GM21576 (cell line): Measurements from ENCODE around the gene HOXC6.

Source experiments
- ATAC-seq: cut with Tn5 transposase; IDR thresholded peaks from one replicate; pipeline ENCODE4 v1.9.1; 2021; ENCODE audit warnings: mild to moderate bottlenecking, moderate library complexity; ENCODE audit not compliant: unreplicated experiment

The HOXC6 gene

DNA sequence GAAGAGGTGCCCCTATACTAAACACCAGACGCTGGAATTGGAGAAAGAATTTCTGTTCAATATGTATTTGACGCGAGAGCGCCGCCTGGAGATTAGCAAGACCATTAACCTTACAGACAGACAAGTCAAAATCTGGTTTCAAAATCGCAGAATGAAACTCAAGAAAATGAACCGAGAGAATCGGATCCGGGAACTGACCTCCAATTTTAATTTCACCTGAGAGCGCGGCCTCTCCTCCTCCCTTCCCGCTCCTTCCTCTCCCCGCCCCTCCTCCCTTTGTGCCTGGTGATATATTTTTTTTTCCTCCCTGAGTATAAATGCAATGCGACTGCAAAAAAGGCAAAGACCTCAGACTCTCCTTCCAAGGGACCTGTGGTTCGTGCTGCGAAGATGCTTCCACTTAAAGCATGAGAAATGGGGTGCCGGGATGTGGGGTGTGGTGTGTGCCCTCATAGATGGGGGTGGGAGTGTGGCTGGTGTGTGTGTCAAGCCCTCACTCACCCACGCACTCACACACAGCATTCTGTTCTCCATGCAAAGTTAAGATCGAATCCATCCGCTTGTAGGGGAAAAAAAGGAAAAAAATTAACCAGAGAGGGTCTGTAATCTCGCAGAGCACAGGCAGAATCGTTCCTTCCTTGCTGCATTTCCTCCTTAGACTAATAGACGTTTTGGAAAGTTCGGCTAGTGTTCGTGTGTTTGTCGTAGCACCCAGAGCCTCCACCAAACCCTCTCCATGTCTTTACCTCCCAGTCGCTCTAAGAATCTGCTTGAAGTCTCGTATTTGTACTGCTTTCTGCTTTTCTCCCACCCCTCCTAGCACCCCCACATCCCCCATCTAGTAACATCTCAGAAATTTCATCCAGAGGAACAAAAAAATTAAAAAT lies 38.8 kb upstream of the HOXC6 start:
- ATAC-seq, result no peak

DNA sequence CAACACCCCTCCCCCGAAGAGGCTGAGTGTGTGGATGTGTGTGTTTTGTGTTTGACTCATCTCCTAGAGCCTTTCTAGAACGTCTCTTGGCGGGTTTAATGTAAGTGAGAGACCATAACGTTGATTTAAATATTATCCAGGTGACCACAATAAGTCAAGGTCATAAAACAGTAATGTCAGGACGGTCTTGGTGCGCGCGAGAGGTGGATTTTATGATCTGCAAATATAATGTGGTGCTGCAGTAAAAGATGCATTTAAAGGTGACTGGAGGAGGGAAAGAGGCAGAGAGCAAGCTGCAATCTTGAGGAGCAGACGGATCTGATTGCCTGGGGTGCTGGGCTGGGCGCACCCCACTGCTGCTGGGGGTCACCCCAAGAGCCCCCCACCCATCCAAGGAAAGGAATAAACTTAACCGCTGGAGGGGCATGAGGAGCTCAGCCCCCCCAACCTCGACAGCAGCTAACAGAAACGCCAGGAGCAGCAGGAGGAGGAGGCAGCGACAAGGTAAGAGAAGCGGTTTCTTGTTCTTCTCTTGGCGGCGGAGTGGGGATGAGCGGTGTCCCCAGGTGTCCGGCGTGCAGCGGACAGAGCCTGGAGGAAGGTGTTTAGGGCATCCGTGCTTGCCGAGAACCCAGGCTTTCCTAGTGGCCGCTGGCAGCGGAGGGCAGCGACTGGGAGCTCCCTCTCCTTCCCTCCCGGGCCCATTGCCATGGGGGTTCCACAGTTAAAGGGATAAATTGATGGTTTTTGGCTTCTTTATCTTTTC lies 37.7 kb upstream of the HOXC6 start:
- no peak for ATAC-seq

DNA sequence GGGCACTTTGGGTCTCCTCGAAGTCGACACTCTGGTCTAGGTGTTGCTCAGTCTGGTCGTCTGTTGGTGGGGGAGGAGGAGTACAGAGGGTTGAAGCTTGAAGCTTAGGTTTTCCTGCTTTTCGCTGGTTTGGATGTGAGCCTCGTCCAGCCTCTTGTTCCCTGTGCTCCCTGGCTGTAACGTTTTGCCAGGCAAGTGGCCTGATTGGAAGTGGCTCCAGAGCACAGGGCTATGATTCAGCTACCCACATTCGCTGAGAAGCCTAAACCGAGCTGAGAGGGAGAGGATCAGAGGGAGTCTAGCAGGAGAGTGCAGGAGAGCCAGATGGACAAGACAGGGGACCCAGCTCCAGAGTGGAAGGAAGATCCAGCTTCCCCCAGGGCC lies 37.2 kb upstream of the HOXC6 start:
- ATAC-seq, result no peak

DNA sequence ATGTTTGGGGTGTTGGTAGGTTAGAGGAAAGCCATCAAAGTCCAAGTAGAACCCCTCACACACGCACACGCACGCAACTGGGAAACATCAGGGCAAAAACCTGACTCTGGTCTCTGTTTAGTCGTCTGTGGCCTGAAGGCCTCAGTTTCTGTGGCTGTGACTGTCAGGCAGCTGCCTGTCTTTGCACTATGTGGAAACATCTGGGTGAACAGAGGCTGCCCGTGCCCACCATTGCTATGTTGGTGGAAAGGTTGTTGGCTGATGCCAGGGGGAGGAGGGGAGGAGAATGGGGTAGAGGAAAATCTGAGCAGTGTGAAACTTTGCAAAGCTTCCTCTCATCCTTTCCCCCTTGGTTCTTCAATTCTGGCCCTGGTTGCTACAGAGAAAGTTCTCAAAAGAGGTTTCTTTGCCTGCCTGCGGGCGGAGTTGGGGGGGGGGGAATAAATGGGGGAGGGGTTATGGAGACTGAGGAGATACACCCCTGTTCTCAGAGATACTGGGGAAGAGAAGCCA lies 35.8 kb upstream of the HOXC6 start:
- no peak for ATAC-seq

DNA sequence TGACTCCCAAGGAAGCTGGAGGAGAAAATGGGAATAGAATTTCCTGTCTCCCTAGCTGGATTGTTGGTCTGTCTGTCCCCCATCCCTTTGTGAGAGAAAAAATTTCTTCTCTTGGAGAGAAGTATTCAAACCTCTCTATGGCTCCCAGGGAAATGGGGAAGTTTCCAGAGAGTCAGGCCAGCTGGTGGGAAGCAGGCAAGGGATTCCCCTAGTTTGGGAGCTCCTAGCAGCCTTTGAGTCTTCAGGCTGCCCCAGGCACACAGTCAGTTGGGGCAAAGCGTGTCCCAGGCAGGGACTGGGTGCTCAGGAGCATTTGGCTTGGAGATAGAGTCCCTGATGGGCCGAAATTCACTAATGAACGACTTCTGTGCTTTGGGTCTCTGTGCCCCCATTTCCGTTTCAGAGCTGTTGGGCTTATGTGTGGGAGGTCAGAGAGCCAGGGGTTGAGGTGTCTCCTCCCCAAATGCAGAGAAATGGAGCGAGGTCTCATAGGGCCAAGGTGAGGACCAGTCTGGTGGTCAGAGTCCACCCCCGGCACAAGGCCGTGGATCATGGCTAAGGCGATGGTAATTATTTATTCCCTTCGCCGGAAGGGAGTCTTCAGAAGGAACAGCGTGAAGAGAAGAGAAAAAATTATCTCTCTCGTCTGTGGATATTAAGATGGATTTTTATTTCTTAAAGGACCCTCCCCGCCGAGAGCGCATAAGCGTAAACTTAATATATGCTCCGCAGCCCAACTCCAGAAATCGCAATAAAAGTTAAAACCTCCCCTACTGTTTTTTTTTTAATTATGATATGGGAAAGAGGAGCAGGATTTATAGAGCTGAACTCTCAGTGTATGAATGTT lies 34.9 kb upstream of the HOXC6 start:
- ATAC-seq, result no peak

DNA sequence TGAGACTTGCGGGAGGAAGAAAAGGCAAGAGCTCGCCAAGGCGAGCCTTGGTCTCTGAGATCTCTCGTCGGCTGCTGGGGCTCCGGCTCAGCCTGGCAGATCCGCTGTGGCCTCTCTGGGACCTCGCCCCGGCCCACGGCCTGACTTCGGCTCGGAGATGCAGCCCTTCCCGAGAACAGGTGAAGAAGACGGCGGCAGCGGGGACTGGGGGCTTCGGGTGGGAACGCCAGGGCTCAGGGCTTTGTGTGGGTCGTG lies 34.3 kb upstream of the HOXC6 start:
- ATAC-seq, result no peak

DNA sequence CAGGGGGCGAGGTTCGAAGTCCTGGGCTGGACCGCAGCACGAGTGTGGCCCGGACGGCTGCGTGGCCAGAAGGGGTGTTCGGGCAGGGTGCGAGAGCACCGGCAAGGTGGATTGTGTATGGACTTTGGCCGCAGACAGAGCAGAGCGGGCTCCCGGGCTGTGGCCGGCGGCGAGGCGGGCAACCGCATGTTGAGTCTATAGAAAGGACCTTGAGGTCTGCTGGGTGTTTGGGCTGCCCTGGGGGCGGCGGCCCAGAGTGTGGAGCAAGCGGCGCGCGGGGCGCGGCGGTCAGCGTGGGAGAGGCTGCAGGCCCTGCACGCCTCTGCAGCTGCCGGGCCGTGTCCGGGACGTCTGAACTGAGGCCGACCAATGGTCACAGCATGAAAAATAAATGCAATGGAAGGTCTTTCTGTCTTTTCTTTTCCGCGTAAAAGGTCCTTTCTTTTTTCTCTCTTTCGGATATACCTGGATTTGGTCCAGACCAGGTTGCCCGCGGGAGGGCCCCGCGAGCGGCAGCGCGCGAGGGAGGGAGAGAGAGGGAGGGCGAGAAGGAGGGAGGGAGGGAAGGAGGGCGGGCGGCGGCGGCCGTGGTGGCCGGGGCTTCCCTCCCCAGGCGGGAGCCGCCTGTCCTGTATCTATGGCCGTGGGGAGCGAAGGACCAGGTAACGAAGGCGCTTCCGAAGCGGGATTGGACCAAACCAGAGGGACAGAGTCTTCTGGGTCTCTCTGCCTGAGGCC lies 33.8 kb upstream of the HOXC6 start:
- no peak for ATAC-seq

DNA sequence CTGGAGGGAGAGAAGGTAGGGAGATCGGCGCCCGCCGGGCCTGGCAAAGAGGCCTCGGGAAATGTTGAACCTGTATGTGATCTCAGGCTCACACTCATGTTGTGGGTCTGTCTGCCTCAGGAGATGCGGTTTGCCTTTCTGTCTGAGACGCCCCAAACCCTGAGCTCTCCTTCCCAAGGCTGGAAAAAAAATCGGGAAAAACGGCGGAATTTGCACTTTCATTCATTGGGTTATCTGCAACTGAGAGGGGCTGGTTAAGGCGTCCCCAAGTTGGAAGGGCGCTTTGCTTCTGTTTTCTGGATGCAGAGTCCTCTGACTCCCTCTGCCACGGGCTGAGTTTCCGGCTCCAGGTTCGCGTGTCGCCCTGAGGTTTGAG lies 33.2 kb upstream of the HOXC6 start:
- ATAC-seq, result no peak

DNA sequence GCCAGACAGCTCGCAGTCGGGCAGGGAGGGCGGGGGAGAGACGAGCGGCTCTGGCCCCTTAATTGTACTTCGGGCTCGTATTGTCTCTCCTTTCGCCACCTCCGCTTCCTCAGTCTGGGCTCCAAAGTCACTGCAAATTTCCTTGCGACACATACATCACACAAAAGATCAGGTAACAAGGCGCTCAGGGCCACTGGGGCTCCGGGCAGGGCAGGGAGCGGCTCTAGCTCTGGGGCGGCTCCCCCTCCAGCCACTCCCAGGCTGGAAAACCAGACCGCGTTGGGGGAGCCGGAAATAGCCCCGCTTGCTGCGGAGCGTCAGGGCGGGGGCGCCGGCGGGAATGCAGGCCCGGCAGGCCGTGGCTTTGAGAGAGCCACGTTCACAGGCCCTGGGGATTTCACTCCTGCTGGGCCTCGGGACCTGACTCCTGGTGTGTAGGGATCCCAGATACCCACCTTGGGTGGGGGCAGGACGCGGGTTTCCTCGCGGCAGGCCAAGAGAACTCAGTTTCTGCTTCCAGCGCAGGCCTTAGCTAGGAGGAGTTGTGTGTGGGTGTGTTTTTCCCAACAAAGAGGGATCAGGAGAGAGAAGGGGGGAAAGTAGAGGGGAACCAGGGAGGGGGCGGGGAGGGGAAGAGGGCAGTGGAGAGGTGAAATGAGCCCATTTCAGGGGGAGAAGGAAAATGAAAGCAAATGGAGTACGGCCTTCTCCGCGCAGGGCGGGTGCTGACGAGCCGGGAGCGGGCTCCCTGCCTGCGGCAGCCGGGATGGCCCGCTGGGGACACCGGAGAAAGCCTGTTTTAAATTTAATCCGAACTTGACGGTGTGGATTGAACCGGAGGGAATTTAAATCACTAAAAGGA lies 32.6 kb upstream of the HOXC6 start:
- ATAC-seq, result no peak

DNA sequence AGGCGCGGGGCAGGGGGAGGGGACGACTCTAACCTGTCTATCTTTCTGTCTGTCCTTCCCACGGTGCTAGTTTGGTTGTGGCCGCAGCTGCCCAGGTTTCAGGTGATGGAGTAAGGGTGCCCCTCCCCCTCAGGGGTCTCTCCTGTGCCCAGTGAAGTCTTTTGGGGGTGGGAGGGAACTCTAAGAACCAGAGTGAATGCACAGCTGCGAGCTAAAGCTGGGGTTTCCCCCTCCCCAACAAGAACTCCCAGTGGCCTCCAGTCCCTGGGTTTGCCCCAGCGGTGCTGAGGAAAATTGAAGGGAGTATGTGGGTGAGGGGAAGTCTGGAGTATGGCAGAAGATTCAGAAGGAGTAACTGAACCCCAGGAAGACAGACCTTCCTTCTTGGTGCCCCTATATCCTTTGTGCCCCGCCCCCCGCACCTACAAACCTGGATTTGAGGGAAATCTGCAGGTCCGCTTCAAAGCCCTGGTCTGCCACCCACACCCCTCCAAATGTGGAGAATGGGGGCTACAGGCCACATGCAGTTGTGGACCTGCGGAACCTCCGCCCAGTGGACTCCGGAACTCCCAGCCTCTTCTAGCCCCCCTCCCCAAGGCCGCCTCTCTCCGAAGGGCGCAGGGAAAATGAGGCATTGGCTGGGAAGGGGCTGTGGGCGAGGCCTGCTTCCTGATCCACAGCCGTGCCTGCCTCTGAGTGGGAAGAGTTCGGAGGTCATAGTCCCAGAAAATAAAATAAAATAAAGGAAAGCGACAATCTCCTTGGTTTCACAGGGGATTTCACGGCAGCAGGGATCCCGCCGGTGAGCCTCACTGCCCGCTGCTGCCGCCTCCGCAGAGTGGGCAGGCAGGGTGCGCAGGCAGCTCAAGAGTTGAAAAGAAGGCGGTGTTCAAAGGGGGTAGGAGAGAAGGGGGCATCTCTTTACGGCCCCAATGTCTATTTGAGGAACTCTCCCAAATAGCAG lies 31.7 kb upstream of the HOXC6 start:
- ATAC-seq, result no peak

DNA sequence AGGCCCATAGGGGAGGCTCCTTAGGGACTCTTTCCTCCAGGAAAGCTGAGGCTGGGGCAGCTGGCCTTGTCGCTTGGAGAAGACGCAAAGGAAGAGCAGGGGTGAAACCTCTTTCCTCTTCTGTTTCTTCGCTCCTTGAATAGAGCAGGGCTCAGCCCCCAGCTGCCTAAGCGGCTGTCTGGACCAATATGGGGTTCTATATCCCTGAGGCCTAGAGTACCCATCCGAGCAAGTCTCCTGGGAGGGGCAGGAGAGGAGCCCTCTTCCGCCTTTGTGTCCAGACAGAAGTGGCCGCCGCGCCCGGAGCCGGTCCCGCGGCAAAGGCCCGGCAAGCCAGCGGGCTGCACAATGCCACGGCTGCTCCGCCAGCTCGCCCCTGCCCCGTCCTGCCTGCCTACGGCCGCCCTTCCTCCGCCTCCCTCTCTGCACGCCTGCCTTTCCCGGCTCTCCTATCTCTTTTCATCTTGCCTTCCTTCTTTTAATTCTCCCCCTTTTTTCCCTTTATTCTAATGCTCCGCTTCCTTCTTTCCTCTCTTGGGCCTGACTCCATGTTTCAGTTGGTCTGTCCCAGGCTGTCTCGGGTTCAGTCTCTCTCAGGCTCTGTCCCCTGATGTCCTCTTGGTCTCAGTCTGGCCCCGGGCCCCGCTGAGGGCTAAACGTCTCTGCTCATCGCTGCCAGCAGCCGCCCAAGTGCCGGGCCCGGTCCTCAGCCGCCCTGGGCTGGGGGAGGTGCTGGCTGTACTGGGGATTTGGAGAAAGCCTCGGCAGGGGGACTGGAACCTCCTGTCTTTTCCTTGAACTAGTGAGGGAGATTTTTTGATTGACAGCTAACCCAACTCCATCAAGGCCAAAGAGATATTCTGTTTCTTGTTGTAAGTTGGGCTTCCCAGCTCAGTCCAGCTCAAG lies 30.8 kb upstream of the HOXC6 start:
- ATAC-seq, result no peak

DNA sequence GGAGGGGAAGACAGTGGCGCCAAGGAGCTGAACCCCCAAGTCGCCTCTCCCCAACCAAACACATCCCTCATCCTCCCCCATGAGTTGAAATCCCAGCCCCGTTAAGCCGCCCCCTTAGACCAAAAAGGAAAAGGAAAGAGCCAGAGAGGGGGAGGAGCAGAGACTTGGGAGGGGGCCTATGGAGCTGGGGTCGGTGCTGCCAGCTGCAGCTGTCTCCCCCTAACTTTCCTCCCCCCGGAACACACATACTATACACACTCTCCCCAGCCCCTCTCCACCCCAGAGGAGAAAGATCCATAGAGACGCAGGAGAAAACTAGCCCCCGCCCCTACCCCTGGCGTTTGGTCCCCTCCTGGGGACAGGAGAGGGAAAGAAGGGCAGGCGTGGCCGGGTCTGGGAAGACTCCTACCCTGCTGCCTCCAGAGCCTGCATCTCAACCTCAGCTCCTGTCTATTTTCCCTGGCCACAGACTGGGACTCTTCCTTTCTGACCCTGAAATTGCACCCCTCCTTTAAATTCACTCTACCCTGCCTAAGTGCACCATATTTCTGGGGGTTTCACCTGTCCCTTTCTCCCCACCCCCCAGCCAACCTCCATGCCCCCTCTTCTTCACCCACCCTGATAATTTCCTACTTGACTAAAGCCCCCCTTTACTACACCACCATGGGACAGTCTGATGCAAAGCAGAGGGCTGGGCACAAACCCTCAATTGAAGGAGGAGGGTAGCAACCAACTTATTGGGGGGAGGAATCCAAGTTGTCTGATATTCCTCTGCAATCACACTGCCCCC lies 29.9 kb upstream of the HOXC6 start:
- no peak for ATAC-seq

DNA sequence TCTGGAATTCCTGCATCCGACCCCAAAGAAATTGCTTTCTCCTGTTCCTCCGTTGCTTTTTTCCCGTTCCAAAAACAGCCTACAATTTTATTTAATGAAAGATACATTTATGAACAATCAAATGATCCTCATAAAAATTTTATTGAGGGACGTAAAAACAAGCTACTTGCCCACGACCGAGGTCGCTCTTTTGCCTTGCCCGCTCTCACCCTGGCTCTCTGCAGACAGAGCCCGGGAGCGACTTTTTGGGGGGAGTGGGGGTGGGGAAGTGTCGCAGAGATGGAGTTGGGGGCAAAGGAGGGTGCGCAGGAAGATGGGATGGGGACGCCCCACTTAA lies 29.4 kb upstream of the HOXC6 start:
- ATAC-seq, result no peak

DNA sequence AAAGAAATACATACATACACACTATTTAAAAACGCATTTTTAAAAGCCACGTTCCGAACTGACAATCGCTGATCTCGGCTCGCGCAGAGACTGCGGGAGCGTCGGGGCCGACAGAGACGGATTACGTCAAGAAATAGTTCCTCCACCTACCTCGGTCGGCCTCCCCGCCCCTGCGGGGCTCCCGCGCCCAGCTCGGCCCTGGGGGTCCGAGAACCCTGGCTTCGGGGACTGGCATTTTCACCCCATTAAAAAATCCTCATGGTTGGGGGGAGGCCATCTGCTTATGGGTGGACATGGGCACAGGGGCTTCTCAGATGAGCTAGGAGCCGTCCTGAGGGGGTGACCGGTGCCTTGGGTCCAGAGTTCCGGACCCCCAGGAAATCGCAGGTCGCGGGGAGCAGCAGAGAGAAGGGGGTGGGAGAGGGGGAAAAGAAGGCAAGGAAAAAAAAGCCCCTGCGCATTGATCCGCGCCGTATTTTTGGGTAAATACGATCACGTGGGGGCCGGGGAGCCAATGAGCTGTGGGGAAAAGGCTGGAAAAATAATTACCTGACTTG lies 28.6 kb upstream of the HOXC6 start:
- ATAC-seq, result no peak

DNA sequence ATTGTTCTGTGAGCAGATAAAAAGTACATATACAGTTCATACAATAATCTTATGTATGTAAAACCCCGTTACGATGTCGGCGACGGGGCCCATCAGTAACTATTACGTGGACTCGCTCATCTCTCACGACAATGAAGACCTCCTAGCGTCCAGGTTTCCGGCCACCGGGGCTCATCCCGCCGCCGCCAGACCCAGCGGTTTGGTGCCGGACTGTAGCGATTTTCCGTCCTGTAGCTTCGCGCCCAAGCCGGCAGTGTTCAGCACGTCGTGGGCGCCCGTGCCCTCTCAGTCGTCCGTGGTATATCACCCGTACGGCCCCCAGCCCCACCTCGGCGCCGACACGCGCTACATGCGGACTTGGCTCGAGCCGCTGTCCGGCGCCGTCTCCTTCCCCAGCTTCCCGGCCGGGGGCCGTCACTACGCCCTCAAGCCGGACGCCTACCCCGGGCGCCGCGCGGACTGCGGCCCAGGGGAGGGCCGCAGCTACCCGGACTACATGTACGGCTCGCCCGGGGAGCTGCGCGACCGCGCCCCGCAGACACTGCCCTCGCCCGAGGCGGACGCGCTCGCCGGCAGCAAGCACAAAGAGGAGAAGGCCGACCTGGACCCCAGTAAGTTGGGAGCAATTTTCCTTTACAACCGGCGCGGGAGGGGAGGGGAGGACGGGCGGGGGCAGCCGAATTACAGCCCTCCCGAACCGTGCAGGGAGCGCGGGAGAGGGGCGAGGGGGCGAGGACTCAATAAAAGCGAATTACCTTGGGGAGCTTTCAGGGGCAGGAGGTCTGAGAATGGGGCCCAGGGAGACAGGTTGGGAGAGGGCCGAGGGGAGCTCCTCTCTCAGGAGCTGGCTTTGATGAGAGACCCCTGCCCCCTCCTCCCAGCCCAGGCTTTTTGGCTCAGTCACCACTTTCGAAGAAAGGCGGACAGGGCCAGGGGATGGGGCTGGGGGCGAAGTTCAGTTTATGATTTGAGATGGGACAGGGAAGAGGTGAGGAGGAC lies 27.8 kb upstream of the HOXC6 start, which contains the start of gene HOXC9:
Gene HOXC9, plus strand, starts transcription at position 46 of the 999 bp plus-strand sequence. Its CDS starts 28 bp downstream, at position 74.
- ATAC-seq, result no peak
